GM20000 (cell line): ENCODE data around the gene FGF7.
"Not testable (repeated sequence)": the region's sequence is repeated elsewhere in the genome, so short reads cannot be mapped to it uniquely, and the experiment has no call there.

ENCODE experiments used
- DNase-seq: peaks from one replicate; pipeline ENCODE4 v3.0.0; 2012; ENCODE audit warnings: low spot score
- CTCF ChIP-seq: IDR thresholded peaks from 2 replicates; pipeline ENCODE4 v1.5.1; 2012; ENCODE audit warnings: mild to moderate bottlenecking, control low read depth; ENCODE audit errors: extremely low read depth, missing control alignments

FGF7 gene

GRCh38 chr15:49494842-49495241, 71.8 kb downstream of the FGF7 start:
- TF ChIP-seq CTCF: no peak
- no peak for DNase-seq

GRCh38 chr15:49495993-49496753, 73.1 kb downstream of the FGF7 start:
- no peak for TF ChIP-seq CTCF
- DNase-seq: no peak

- TF ChIP-seq CTCF: no peak
Observed at GRCh38 chr15:49501586-49501985, 78.5 kb downstream of the FGF7 start.

GRCh38 chr15:49506341-49506740, 83.3 kb downstream of the FGF7 start:
- no peak for TF ChIP-seq CTCF
- no peak for DNase-seq

More at GRCh38 chr15:49501586-49501985, 78.5 kb downstream of the FGF7 start:
- no peak for DNase-seq

GRCh38 chr15:49507261-49507660, 84.2 kb downstream of the FGF7 start:
- no peak for DNase-seq
- TF ChIP-seq CTCF: no peak

GRCh38 chr15:49512739-49513138, 89.7 kb downstream of the FGF7 start:
- DNase-seq: not testable (repeated sequence)

GRCh38 chr15:49521802-49522201, 98.8 kb downstream of the FGF7 start:
- no peak for TF ChIP-seq CTCF
- no peak for DNase-seq

- no peak for DNase-seq
Observed at GRCh38 chr15:49528289-49528688, 105.2 kb downstream of the FGF7 start.

More at GRCh38 chr15:49528289-49528688, 105.2 kb downstream of the FGF7 start:
- no peak for TF ChIP-seq CTCF
